ENCODE data around the gene AFAP1L2.

GRCh38 chr10:114308531-114309363 is 95.6 kb downstream of the AFAP1L2 start:
- TF ChIP-seq, protein P1, sequence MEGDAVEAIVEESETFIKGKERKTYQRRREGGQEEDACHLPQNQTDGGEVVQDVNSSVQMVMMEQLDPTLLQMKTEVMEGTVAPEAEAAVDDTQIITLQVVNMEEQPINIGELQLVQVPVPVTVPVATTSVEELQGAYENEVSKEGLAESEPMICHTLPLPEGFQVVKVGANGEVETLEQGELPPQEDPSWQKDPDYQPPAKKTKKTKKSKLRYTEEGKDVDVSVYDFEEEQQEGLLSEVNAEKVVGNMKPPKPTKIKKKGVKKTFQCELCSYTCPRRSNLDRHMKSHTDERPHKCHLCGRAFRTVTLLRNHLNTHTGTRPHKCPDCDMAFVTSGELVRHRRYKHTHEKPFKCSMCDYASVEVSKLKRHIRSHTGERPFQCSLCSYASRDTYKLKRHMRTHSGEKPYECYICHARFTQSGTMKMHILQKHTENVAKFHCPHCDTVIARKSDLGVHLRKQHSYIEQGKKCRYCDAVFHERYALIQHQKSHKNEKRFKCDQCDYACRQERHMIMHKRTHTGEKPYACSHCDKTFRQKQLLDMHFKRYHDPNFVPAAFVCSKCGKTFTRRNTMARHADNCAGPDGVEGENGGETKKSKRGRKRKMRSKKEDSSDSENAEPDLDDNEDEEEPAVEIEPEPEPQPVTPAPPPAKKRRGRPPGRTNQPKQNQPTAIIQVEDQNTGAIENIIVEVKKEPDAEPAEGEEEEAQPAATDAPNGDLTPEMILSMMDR (IDR thresholded peaks at IDR 0.05), result no peak
- no peak for TF ChIP-seq EZH2 (IDR thresholded peaks at IDR 0.05; ENCODE audit: borderline replicate concordance, insufficient read depth, low read depth, low read length, poor library complexity, severe bottlenecking)
